GM08714 (cell line): ENCODE data around the gene INSL3.

Experiments
- H3K4me3 ChIP-seq: fragments of 200-500 bp; sonication (Bioruptor generic); 2 replicates; pipeline ENCODE4 v1.5.1; 2014; ENCODE audit warnings: mild to moderate bottlenecking, low read length, inconsistent platforms
- ZNF274 ChIP-seq: IDR thresholded peaks from 2 replicates; pipeline ENCODE4 v1.6.1; 2012; ENCODE audit warnings: mild to moderate bottlenecking, low read depth, low read length

INSL3 gene

DNA sequence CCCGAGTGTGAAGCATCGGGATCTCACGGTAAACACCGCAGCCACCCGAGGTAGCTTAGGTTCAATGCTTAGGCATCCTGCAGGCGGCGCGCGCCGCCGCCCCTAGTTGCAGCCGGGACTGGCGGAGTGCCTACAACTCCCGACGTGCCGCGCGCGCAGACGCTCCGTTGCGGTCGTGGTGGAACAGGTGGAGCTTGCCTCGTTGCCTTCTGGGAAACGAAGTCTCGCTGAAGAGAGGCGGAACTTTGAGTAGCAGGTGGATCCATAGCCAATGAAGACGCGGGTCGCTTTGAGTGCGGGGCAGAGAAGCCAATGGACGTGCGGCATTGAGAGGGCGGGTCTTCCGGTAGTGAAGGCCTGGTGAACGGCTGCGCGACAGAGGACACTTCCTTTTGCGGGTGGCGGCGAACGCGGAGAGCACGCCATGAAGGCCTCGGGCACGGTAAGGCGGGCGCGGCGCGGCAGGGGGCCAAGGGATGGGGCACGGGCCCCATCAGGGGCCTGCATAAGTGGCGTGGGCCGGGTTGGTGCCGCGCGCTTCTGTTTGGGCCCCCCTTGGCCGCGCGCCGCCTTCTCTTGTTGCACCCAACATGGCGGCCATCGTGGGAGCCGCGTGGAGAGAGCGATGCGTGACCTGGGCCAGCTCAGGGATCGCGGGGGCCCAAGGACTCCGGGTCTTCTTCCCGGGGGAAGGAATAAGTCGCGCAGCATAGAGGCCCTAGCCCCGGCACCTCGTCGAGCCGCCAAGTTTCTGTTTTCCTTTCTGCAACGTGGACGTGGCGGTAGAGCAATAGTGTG is 38.4 kb upstream of the INSL3 start, which contains the start of gene RPL18A:
RPL18A (plus strand) TSS at position 378 of the 798 bp plus-strand sequence; CDS start at position 425, 47 bp downstream.
- no peak for TF ChIP-seq ZNF274
- H3K4me3 ChIP-seq = peak within 1 kb of the TSS; percentile 80

DNA sequence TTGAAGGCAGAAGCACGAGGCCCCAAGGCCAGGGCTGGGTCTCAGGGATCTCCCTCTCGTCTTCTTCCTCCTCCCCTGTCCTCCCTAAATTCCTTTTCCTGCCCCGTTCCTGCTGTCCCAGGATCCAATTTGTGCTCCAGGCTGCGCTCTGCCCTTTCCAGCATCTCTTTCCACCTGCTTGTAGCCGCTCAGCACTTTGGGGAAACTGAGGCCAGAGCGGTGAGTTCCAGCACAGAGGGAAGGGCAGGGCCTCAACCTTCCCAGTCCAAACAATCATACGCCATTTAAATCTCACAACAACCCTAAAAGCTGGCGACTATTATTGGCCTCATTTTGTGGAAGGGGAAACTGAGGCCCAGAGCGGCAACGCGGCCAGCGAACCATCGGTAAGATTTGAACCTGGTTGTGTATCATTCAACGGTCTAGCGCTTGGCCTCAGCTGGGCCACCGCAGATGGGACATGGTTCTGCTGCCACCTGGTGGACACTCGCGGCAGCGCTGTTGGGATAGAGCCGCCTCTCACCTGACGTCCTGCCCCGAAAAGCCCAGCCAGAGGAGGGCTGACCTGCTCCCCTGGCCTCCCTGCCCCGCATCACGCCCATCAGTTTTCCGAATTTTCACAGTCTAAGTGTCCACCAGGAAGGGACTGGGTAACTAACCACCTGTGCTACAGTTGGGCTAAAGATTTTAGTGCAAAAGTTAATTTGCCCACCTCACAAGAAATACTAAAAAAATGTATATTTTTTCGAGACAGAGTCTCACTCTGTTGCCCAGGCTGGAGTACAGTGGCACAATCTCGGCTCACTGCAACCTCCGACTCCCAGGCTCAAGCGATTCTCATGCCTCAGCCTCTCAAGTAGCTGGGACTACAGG is 34.2 kb upstream of the INSL3 start:
- TF ChIP-seq ZNF274 = no peak

DNA sequence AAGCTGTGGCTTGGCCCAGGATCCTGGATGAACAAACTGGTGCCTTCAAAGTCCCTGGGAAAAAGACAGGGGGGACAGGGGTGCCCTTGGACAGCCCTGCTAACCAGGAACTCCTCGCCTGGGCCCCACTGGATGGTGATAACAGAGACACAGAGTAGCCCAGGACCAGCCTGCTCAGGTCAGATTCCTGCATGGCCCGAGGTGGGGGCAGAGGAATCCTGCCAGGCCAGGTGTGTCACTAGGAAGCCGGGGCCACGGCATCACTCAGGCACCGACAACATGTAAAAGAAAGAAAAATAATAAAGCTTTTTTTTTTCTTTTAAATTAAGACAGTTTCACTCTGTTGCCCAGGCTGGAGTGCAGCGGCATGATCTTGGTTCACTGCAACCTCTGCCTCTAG is 32.7 kb upstream of the INSL3 start:
- TF ChIP-seq ZNF274 = no peak
- no peak overlapping the region for H3K4me3 ChIP-seq

More for the DNA sequence above, 34.2 kb upstream of the INSL3 start:
- no peak overlapping the region for H3K4me3 ChIP-seq

DNA sequence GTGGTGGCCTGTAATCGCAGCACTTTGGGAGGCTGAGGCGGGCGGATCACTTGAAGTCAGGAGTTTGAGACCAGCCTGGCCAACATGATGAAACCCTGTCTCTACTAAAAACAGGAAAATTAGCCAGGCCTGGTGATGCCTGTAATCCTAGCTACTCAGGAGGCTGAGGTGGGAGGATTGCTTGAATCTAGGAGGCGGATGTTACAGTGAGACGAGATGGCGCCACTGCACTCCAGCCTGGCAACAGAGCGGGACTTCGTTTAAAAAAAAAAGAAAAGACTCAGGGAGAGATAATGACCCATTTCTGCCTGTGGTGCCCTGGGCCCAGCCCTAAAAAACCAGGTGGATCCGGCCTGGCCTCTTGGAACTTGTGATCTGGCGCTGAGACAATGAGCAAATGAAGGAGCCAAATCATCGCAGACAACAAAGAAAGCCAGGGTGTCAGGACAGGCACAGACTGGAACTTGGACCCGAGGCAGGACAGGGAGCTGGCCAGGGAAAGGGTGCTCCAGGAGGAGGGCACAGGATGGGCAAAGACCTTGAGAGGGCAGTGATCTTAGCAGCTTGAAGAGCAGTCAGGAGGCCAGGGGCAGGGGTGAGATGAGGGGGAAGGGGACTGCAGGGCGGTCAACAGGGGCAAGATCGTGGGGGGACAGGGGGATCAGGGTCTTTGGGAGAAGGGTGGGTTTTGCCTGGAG is 27.4 kb upstream of the INSL3 start:
- H3K4me3 ChIP-seq = no peak overlapping the region
- no peak for TF ChIP-seq ZNF274

DNA sequence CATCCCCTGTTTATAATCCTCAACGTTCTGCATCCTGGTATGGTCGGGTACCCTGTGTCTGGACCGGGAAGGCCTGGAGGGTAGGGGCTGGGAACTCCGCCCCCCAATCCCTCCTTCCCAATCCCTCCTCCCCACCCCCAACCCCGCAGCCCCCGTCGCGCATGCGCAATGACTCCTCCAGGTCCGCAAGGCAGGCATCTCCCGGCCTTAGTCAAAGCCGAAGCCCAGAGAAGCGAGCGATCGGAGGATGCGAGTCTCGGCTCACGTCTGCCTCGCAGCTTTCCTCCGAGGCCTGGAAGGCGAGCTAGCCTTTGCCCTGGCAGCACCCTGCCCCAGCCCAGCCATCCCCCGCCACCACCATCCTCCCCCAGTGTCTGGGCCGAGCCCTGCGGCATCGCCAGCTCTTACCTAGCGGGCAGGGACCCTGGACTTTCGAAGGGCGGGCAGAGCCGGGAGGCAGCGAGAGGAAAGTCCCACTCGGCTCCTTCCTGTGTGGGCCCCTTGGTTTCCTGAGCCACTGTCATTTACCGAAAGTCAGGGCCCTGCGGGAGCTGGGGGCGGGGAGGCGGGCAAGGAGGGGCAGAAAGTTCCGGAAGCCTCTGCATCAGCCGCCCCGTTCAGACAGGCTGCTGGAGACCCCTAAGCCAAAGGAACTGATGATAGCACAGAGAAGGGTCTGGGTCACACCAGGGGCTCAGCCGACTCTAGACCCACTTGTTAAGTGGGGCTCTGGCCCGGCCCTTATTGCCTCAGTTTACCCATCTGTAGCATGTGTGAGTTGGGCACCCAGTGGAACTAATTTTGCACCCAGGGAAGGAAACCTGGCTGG is 26.4 kb upstream of the INSL3 start, which contains the start of gene JAK3:
JAK3 (minus strand) TSS at position 445 of the 829 bp plus-strand sequence. CDS start 3,565 bp downstream, outside the sequence.
- no peak for TF ChIP-seq ZNF274
- peak within 1 kb of the TSS; percentile 71 for H3K4me3 ChIP-seq

DNA sequence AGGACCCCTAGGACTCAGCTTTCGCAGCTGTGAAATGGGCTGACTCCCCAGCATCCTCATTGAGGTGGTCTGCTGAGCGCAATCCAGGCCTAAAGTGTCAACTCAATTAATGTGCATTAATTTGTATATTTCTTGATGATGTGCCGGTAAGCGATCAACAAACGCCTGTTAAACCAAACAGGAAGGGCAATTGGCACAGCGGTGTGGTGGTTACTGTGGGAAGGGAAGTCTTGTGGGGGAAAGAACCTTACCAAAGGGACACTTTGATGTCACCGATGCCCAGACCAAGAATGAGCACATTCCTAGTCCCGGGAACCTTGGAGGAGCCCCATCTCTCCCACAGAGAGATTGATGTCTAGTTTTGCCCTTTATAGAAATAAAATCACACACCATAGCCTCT is 24.8 kb upstream of the INSL3 start:
- no peak for TF ChIP-seq ZNF274
- H3K4me3 ChIP-seq = no peak overlapping the region; the same call in 1 of the 2 replicates

DNA sequence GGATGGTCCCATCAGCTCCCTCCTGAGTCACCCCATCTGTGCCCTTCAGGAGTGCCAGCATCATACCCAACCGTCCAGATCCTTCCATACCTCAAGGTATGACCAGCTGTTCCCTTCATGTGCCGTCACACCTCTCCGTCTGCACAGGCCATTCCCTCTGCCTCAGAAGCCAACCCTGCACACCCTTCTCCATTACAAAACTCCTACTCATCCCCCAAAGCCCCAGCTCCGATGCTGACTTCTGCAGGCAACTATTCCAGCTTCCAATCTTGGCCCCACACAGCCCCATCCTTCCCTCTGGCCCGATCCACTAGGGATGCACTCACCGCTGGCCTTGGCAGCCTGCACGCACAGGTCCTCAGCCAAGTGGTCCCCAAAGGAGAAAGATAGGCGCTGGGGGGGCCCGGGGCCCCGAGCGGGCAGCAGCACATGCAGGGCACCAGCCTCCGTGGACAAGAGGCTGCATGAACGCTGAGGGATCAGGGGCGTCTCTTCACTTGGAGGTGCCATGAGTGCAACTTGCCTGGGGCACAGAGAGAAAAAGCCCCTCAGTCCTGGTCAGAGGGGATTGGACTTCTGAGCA is 22.7 kb upstream of the INSL3 start:
- no peak for TF ChIP-seq ZNF274
- H3K4me3 ChIP-seq = no peak overlapping the region

DNA sequence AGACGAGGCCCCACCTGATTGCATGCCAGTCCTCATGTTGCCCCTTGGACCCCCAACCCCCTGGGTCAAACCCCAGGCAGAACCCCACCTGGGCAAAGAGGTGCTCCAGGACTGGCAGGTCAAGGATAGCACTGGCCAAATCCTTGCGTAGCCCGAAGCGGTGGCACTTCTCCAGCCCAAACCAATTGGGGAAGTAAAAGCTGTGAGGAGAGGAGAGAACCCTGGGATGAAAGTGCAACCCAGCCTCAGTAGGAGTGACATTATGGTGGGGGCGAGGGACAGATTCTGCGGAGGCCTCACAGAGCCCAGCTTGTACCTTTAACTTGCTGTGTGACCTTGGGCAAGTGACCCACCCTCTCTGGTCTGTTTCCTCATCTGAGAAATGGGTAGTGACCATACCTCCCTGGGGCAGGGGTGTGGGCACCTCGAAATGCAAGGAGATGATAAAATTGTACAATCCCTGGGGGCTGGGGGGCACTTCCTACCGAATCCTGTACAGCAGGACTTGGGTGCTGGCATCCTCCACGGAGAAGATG is 22.0 kb upstream of the INSL3 start:
- H3K4me3 ChIP-seq = no peak overlapping the region
- TF ChIP-seq ZNF274 = no peak

DNA sequence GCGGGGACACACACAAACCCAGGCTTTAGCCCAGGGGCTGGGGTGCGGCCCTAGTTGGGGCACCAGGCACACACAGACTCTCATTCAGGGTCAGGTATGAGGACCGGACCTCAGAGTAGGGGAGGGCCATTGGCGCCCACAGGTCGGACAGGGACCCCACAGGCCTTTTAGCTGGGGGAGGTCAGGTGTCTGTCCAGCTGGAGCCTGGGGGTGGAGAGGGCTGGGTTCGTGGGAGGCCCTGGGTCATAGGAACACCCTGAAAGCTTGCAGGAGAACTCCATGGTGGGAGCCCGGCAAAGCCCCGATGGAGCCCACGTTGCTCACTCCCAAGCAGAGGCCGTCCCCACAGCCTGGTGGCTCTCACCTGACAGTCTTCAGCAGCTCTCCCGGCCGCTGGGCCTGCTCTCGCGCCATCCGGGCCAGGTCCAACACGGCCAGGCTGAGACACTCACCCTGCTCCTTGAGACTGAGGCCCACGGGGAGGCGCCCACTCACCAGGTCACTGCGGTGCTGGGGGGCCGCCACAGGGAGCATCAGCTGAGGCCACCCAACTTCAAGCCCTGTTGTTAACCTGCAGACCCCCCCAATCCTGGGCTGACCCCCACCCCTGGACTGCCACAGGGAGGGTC is 21.5 kb upstream of the INSL3 start:
- no peak overlapping the region for H3K4me3 ChIP-seq

DNA sequence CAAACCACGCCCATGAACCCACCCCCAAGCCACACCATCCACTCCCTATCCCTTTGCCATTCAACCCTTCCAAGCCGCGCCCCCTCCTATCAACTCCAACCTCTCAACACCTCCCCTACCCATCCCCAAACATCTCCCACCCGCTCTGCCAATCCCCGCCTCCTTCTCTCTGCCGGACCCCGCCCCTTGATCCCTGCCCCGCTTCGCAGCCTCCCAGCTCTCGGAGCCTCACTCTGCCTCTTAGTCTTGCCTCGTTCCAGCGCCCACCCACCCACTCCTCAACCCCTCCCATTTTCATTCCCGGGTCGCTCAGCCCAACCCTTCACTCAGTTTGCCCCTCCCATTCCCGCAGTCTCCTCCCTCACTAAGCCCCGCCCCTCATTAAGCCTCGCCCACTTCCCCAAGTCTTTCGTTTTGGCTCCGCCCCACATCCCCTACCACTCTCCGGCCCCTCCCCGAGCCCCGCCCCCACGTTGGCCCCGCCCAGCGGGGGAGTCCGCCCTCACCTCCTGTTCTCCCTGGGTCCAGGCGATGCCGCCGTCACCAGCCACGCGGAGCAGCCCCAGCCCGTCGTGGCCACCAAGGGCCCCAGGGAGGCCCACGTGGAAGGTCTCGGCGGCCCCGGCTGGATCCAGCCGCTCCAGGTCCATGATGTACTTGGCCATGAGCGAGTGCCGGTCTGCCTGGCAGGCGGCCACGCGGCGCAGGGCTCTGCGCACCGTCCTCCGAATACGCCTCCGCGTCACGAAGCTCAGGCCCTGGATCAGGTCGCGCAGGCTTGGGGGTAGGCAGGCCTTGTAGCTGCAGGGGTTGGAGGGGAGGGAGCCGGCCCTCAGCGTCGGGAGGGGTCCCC is 20.7 kb upstream of the INSL3 start:
- no peak overlapping the region for H3K4me3 ChIP-seq
- no peak for TF ChIP-seq ZNF274

More for the DNA sequence above, 21.5 kb upstream of the INSL3 start:
- TF ChIP-seq ZNF274 = no peak

DNA sequence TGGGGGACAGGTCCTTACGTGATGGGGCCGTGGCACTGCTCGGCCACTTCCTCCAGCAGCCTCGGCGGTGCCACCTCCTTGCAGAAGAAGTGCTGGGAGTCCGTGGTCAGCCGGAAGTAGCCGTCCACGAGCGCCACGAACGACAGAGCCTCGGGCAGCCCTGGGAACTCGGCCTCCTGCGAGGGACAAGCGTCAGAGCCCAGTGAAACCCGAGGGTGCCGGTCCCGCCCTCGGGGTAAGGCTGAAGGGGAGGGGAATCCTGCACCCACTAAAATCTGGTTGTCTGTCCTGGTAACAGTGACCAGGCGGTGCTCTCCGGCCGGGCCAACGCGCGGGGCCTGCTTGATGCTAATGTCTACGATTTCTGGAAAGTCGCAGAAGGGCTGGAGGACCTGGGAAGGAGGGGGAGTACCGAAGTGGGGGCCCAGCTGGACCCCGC is 20.1 kb upstream of the INSL3 start:
- no peak for TF ChIP-seq ZNF274
- H3K4me3 ChIP-seq = no peak overlapping the region
